NCI-H774 (cell line): ENCODE data around the gene C12orf60.

Experiments
- DNase-seq: peaks from one replicate; lab custom pipeline; 2025; lab: John Stamatoyannopoulos, UW

Gene C12orf60

DNA sequence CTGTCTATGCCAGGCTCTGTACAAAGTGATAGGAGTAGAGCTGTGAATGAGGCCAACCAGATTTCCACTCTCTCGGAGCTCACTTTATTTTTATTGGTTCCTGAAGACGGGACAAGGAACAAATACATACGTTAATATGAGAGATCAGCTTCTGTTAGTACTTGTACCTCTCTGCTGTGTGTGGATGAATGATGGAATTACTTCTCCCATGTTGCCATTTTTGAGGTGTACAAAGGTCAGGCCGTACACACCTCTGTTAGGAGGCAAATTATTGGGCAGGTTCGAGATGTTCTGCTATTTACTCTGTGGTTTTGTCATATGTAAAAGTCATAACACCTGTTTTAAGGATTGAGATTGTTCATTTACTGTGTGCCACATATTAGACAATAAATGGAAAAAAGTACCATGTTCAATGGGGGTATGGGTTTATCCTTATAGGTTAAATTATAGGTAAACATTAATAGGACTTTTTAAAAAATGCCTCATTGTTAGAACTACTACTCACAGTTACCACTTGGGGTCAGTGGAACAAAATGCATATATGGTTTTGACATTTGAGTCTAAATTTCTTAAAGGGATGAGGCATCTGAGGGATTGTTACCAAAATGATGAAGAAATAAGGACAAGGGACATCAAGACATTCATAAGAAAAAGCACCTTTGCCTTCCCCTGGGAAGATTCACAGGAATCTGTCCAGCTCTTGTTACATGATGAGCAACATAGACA, 27.1 kb upstream of the C12orf60 start:
- DNase-seq: no peak

DNA sequence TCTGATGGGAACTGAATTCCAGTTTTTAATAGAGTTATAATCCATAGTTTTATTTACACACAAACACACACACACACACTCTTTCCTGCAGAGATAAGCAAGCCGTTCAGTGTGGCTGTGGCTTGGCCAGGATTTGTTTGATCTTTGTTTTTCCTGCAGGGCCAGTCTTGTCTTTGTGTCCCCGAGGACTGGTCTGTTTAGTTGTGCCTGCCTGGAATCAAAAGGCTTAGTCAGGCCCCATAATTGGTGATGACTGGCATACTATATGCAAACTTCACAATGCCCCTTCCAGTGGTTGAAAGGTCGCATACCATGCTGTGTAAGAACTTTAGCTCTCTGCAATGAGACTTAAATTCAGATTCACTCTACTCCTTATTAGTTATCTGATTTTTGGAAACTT, 26.2 kb upstream of the C12orf60 start:
- DNase-seq: no peak

GRCh38 chr12:14779834-14780233, 23.6 kb upstream of the C12orf60 start:
- no peak for DNase-seq

DNA sequence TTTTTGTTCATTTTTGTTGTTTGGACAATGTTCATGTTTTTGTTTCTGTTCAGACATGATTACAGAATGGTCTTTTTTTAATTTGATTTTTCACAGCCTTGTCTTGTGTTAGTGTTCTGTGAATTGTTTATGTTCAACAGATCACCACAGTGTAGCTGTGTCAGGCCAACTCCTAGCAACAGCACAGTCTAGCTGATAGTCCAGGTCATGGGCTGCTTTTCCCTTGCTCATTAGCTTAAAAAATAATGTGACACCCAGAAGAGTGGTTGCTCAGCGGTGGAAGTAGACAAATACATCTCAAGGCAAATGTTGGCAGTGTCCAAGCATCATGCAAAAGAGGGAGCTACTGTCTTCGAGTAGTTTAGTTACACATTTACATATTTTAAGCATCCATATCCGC, 22.6 kb upstream of the C12orf60 start:
- no peak for DNase-seq

DNA sequence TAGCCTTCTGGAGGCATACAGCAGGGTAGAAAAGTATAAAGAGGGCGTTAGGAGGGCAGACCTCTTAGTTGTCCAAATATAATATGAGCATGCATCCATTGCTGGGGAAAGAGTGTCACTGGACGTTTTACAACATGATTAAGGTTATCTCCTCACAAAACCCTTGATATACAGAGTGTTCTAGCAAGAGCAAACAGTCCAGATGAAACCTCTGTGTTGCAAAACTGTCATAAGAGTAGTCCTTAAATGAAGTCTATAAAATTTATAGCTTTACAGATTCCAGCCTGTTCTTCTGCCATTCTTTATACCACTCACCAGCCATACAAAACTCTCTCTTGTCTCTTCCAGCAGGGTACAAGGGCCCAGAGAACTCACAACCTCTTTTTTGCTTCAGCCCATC, 21.9 kb upstream of the C12orf60 start:
- no peak for DNase-seq

GRCh38 chr12:14782756-14783155, 20.7 kb upstream of the C12orf60 start:
- DNase-seq: no peak

GRCh38 chr12:14784471-14784870, 19.0 kb upstream of the C12orf60 start:
- DNase-seq: no peak

- DNase-seq: no peak
Observed at GRCh38 chr12:14785568-14785967, 17.9 kb upstream of the C12orf60 start.

- no peak for DNase-seq
Observed at GRCh38 chr12:14795028-14795448, 8.4 kb upstream of the C12orf60 start.

- DNase-seq: no peak
Observed at GRCh38 chr12:14802247-14802646, 1.2 kb upstream of the C12orf60 start.

- no peak for DNase-seq
Observed at GRCh38 chr12:14802721-14803010, 804 bp upstream of the C12orf60 start.

- DNase-seq: peak; percentile 36
Observed at GRCh38 chr12:14803830-14804160, 325 bp downstream of the C12orf60 start.

DNA sequence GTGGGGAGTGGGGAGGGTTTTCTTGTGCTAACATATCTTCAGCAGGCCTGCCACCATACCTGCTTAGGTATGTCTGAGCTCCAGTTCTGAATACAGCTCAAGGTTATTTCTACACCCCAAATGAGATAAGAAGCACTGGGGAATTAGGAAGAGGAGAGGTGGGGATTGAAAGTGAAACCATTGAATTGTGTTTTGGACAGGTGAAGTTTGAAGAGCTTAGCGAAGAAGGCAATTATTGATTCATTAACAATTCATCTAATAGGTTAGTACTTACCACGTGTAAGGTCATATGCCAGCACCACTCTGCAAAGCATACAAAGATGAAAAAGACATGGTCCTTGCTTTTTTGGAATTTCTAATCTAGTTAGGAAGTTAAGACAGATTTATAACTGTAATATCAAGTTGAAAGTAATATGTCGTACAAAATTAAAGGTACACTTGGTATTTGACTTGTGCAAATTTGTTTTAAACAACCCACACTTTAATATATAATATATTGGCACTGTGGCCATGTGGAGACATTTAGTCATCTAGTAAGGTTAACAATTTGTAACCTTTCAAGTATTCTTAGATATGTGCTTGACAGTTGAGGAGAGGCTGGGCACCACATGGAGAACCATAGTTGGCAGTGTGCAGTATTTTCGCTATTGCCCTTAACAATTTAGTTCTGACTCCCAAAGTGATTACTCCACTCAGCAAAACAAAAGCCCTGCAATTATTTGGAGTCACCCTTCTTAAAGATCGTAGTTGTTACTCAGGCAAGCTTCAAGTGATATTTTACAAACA, 6.9 kb downstream of the C12orf60 start:
- no peak for DNase-seq

GRCh38 chr12:14810953-14811483, 7.5 kb downstream of the C12orf60 start:
- no peak for DNase-seq

DNA sequence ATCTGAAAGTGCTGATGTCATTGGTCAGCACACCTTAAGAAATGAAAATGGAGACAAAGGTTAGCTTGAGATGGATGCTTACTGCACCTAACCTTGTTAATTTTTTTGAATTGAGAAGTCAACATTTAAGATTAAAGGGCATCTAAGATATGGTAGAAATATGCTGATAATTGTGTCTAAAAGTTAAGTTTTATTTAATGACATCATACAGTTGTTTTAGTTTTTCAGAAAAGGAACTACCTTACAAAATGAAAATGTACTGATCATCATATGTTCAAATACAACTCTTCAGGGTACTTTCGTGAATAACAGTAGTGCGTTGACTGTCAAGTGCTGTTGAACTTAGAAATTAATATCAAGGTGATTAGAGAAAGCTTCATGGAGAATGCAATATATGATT, 8.0 kb downstream of the C12orf60 start:
- no peak for DNase-seq

GRCh38 chr12:14814014-14814413, 10.5 kb downstream of the C12orf60 start, which contains the start of gene SMCO3:
Gene SMCO3, minus strand, starts transcription at chr12:14814182. Its CDS starts 7,502 bp downstream, at chr12:14806680.
- DNase-seq: no peak

DNA sequence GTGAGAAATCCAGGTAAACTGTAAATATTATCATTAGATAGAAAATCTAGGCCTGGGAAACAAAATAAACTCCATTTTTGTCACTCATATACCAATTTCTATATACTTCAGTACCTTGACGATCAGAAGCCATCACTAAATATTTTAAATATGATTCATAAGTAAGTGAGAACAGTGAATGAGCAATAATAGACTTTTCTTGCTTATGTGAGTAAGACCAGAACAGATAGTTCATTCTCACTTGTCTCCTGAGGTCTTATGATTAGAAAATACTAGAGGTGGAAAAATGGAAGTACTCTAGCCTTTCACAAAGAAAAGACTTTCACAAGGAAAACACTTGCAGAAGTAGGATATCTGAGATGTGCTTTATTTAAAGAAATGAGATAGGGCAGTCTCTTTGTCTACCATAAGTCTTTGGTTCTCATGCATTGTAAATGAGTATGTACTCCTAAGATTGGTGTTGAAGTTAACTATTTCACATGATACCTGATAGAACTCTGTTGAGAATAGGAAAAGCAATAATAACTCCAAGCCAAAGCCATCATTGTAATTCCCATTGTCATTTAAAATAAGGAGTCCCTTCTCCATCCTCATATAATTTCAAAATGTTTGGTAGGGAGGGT, 20.7 kb downstream of the C12orf60 start:
- DNase-seq: no peak

GRCh38 chr12:14825256-14825655, 21.8 kb downstream of the C12orf60 start:
- DNase-seq: no peak

DNA sequence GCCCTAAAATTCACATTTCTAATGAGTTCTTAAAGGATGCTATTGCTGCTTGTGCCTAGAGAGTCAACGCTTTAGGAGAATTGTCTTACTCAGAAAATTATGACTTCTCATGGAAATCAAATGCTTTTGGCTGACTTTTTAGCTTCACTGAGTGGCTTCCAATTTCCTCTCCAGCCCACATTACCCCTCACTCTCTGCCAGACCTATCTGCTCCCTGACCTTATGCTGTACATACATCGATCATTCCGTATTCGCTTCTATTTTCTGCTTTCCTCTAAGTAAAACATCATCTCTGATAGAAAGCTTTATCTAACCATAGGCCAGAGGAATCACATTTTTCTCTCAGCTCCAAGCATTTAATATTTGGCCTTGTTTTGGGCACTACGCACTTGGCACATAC, 23.0 kb downstream of the C12orf60 start:
- DNase-seq: no peak

- no peak for DNase-seq
Observed at GRCh38 chr12:14827043-14827442, 23.6 kb downstream of the C12orf60 start.

- no peak for DNase-seq
Observed at GRCh38 chr12:14828892-14829291, 25.4 kb downstream of the C12orf60 start.

- DNase-seq: no peak
Observed at GRCh38 chr12:14833336-14833735, 29.9 kb downstream of the C12orf60 start.

DNA sequence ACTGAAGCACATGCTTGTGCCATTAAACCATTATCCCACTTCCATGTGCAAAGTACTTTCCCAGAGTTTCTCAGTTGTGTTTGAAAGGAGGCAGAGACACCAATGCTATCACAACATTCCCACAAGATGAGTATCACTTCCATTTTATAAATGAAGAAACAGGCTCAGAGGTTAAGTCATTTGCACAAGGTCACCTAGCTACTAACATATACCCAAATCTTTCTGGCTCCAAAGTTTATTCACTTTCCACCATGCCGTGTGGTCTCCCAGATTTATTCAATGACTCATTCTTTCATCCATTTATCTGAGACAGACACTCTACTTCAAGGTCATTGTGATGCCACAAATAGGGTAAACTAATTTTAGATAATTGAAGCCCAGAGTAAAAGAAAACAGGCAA, 30.5 kb downstream of the C12orf60 start:
- DNase-seq: no peak
